MG63 (cell line): ENCODE measurements around the gene NTM. TPM values are rescaled to one million over a fixed set of nuclear protein-coding genes. Genes with fewer than 3 reads are reported as not detected.

Experiments used
- DNase-seq: peaks from one replicate; pipeline ENCODE4 v3.0.0-alpha.2; 2020
- H3K27me3 ChIP-seq: fragments of 250-450 bp; sonication (Bioruptor Pico); 2 replicates; pipeline ENCODE4 v1.5.1; 2020; ENCODE audit warnings: mild to moderate bottlenecking, moderate library complexity
- H3K36me3 ChIP-seq: fragments of 250-450 bp; sonication (Bioruptor Pico); 2 replicates; pipeline ENCODE4 v1.5.1; 2020; ENCODE audit warnings: mild to moderate bottlenecking, moderate library complexity
- H3K4me3 ChIP-seq: fragments of 250-450 bp; sonication (Bioruptor Pico); 2 replicates; pipeline ENCODE4 v1.5.1; 2020; ENCODE audit warnings: mild to moderate bottlenecking, moderate library complexity
- H3K9me3 ChIP-seq: fragments of 250-450 bp; sonication (Bioruptor Pico); 2 replicates; pipeline ENCODE4 v1.5.1; 2020; ENCODE audit warnings: mild to moderate bottlenecking, moderate library complexity
- total RNA-seq: library from RNA; depleted of rRNA; stranded (reverse); fragments of >200 nt; shearing (Covaris generic); gene quantifications from 2 replicates; pipeline ENCODE4 v1.2.3, GENCODE V29; 2014; ENCODE audit warnings: low replicate concordance

NTM gene
- total RNA-seq, 1 experiment from 2014 or later: 4.0 TPM

GRCh38 chr11:132379540-132379939, 1009.1 kb downstream of the NTM start:
- no peaks in the 10 kb centered on the region for H3K27me3 ChIP-seq
- no peak overlapping the region for H3K4me3 ChIP-seq
- no peak for DNase-seq
- no peaks in the 10 kb centered on the region for H3K9me3 ChIP-seq
- H3K36me3 ChIP-seq: no peaks in the 10 kb centered on the region
